PFSK-1 (cell line): ENCODE data around the gene CSPG4.

Experiments used
- FOXP2 ChIP-seq: optimal IDR thresholded peaks from 2 replicates; pipeline ENCODE3; 2011; ENCODE audit warnings: borderline replicate concordance, control low read depth, inconsistent platforms; ENCODE audit not compliant: insufficient read depth; ENCODE audit errors: extremely low read length, extremely low read depth
- POLR2AphosphoS5 ChIP-seq: IDR thresholded peaks from 2 replicates; pipeline ENCODE4 v1.6.1; 2012; ENCODE audit warnings: low read depth, mild to moderate bottlenecking, control low read depth, low read length, moderate library complexity
- REST ChIP-seq, 2 experiments: IDR thresholded peaks; 2 replicates each; pipeline versions ENCODE4 v1.6.1 to v1.8.0; 2011 to 2012; ENCODE audit warnings: low read depth in 2 of 2, low read length in 2 of 2, control low read depth in 1 of 2, inconsistent platforms in 1 of 2, mild to moderate bottlenecking in 1 of 2, moderate library complexity in 1 of 2; ENCODE audit not compliant: insufficient read depth in 1 of 2
- SIN3A ChIP-seq: IDR thresholded peaks from 2 replicates; pipeline ENCODE4 v1.6.1; 2012; ENCODE audit warnings: mild to moderate bottlenecking, low read length, moderate library complexity, borderline replicate concordance; ENCODE audit not compliant: insufficient read depth
- TAF1 ChIP-seq: IDR thresholded peaks from 2 replicates; pipeline ENCODE4 v1.6.1; 2012; ENCODE audit warnings: low read length, control low read depth, borderline replicate concordance; ENCODE audit not compliant: insufficient read depth

CSPG4 gene

GRCh38 chr15:75625542-75626347 is 86.9 kb downstream of the CSPG4 start, which contains the start of gene SNUPN:
TSS of gene SNUPN (minus strand) at chr15:75625725. CDS start at chr15:75621051, 4,674 bp downstream.
- TF ChIP-seq FOXP2 (peak; percentile 97), REST (IDR thresholded peaks at IDR 0.05; ENCODE audit: insufficient read depth in 1 of 2, low read depth in 2 of 2, low read length in 2 of 2) (peak; percentile 8; a peak in 1 of 4 replicates), POLR2AphosphoS5 (peak; percentile 61), TAF1 (peak; percentile 33; the same call in 1 of the 2 replicates), SIN3A (no peak; the same call in 1 of the 2 replicates)
